Thyroid gland (tissue), 4 donors: ENCODE data around the gene MTAP.

Experiments used
- POLR2A ChIP-seq, 2 donors: fragments of 450-650 bp; IDR thresholded peaks; one replicate each; pipeline ENCODE4 v1.6.1; 2017; ENCODE audit warnings: antibody characterized with exemption in 2 of 2, mild to moderate bottlenecking in 2 of 2, moderate library complexity in 1 of 2
- TF ChIP-seq, protein P1 (sequence below), 6 experiments: fragments of 200-600 bp in 3 of 6; fragments of 450-650 bp in 3 of 6; sonication (generic) in 3 of 6; IDR thresholded peaks; one replicate each; pipeline ENCODE4 v1.5.1; 2016 to 2019; ENCODE audit warnings: antibody characterized with exemption in 6 of 6, mild to moderate bottlenecking in 2 of 6, inconsistent platforms in 1 of 6, moderate library complexity in 1 of 6

GRCh38 chr9:21964925-21965385 lies 162.5 kb downstream of the MTAP start:
- TF ChIP-seq, protein P1, sequence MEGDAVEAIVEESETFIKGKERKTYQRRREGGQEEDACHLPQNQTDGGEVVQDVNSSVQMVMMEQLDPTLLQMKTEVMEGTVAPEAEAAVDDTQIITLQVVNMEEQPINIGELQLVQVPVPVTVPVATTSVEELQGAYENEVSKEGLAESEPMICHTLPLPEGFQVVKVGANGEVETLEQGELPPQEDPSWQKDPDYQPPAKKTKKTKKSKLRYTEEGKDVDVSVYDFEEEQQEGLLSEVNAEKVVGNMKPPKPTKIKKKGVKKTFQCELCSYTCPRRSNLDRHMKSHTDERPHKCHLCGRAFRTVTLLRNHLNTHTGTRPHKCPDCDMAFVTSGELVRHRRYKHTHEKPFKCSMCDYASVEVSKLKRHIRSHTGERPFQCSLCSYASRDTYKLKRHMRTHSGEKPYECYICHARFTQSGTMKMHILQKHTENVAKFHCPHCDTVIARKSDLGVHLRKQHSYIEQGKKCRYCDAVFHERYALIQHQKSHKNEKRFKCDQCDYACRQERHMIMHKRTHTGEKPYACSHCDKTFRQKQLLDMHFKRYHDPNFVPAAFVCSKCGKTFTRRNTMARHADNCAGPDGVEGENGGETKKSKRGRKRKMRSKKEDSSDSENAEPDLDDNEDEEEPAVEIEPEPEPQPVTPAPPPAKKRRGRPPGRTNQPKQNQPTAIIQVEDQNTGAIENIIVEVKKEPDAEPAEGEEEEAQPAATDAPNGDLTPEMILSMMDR (IDR thresholded peaks at IDR 0.05), result no peak
- no peak for TF ChIP-seq POLR2A (IDR thresholded peaks at IDR 0.05)
